Raji (cell line): ENCODE results near the gene ZNF446.

Experiments used
- POLR2A ChIP-seq: IDR thresholded peaks from 2 replicates; pipeline ENCODE4 v1.6.1; 2011; ENCODE audit warnings: low read depth, low read length, control low read depth; ENCODE audit not compliant: insufficient read depth

The ZNF446 gene

DNA sequence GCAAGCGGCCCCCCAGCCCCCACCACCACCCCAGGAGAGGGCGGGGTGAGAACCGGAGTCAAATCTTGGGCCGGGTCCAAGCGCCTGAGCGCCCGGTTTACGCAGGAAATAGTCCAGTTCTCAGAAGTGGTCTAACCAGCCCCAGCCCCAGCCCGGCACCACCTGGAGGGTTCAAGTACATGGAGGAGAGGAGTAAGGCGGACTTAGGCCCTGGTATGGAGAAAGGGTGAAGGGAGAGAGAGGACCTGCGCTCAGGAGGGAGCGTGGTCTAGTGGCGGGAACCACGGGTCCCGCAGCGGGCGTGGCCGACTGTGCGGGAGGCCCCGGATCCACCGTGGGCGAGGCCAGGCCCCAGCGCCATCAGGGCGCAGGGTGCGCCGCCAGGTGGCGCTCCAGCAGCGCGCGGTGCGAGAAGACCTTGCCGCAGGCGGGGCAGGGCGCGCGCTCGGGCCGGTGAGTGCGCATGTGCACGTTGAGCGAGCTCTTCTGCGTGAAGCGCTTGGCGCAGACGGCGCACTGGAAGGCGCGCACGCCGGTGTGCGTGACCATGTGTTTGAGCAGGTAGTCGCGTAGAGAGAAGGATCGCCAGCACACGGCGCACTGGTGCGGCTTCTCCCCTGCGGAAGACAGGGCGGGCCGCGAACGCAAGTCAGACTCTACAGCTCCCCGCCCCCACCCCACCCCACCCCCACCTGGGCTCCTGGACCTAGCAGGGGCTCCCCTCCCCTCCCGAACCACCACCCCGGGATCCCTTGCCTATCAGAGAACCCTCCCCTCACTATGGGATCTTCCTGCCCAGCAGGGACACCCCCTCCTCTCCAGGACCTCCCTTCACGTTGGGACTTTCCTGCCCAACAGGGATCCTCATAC lies 37.8 kb downstream of the ZNF446 start:
- TF ChIP-seq POLR2A, result peak; percentile 99

DNA sequence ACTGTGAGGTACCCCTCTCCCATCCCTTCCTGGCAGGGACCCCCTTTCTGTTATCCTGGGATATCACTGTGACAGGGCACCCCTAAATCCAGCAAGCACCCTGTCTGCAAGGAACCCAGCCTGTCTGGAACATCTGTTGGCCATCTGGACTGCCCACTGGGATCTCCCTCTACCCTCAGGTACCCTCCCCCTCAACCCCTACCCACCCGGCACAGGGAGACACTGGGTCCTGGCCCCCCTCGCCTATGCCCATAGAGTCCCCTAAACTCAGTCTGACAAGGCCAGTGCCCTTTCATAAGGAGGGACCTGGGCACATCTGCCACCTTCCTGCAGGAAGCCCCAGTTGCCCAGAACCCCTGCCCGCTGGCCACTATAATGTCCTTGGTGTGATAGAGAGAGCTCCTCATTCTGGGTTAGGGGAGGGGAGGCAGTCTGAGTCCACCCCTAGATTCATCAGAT lies 38.4 kb downstream of the ZNF446 start:
- no peak for TF ChIP-seq POLR2A

- no peak for TF ChIP-seq POLR2A
Observed at GRCh38 chr19:58515259-58515658, 39.1 kb downstream of the ZNF446 start.

DNA sequence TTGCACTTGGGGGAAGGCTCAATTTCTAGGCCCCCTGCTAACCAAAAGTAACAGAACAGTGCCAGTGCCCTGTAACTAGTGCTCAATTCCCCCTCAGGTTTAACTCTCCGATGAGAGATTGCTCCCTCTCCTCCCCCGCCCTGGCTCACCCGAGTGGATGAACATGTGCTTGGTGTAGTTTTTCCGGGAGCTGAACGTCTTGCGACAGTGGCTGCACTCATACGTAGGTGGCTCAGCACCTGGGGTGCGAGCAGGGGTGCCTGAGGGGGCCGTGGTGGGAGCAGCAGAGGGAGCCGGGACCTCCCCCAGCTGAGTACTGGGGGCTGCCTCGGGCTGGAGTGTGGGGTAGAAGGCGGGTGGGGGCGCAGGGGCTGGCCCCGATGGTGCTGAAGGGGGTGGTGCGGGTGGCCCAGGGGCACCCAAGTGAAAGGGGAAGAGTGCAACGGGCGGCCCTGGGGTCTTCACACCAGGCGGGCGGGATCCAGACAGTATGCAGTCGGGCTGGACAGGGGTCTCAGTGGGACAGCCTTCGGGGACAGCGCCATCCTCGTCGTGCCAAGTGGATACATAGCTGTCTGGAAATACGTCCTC lies 40.2 kb downstream of the ZNF446 start:
- TF ChIP-seq POLR2A, result no peak

DNA sequence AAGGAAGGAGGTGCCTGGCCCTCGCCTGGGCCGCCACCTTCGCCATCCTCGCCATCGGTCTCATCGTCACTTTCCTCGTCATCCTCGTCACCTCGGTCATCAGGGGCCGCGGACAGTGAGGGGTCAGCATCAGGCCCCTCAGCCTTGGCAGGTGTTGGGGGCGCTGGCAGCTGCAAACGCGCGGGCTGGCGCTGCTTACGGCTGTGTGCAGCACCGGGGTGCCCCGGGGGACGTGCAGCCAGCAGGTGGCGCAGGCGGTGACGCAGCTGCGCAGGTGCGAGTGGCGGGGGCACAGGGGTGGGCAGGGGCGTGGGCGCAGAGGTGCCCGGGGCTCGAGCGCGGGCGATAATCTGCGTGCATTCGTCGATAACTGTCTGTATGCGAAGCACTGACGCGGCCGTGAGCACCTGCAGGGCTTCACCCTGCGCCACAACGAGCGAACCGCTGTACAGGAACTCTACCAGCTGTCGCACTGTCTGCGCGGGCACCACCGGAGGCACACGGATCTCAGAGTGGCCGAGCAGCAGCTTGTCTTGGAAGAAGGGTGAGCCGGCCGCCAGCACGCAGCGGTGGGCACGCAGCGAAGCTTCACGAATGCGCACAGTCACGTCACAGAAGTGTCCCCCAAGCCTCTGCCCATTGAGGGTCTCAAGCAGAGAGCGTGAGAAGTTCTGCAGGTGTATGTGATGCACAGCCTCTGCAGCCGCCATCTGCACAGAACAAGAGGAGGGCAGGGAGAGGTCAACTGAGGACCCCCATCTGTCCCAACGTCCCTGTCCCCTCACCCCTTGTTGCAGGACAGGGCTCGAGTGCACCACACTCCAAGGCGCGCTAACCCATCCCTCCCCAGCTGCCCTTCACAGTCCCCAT lies 41.0 kb downstream of the ZNF446 start:
- TF ChIP-seq POLR2A, result peak; percentile 28; the same call in 1 of the 2 replicates

DNA sequence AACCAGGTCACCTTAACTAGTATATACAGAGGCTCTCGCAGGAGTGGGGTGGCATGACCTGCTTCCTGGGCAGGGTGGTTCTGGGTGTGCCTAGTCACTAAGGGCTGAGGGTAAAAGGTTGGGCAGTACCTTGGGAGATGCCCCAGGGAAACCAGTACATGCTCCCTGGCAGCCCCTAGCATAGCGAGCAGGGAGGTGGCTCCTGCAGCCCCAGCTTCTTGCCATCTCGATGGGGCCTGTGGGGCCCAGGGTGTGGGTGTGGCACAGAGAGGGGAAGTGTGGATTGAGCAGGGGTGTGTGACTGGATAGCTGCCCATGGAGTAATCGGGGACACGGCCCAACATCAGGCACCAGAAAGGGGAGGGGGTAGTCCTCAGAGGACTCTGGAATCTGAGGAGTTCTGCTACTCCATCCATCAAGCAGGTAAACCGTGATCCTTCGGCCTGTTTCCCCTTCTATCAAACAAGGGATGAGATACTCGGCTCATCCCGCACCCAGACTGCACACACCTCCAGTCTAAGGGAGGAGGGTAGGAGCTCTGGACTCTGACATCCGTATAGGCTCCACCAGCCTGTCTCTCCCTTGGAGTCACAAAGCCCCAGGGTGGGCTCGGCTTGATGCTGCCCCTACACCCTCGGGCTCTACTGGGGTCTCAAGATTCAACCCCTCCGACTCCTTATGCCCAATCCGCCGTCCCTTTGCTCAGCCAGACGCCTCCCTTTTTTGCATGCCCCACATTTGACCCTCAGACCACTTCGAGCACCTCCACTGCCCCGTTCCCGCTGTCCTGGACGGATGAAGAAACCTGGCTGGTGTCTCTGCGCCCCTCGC lies 42.3 kb downstream of the ZNF446 start:
- TF ChIP-seq POLR2A, result peak; percentile 49; the same call in 1 of the 2 replicates

DNA sequence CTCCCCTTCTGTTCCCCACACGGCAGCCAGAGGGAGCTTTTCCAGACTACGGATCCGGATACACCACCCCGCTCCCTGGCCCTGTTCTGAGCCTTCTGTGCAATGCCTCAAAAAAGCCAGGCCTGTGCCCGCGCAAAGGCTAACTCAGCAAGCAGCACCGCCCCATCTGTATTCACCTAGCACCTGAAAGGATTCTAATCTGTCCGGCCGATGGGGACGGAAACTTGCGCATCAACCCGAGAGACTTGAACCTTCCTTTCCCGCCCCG lies 42.9 kb downstream of the ZNF446 start:
- TF ChIP-seq POLR2A, result no peak

DNA sequence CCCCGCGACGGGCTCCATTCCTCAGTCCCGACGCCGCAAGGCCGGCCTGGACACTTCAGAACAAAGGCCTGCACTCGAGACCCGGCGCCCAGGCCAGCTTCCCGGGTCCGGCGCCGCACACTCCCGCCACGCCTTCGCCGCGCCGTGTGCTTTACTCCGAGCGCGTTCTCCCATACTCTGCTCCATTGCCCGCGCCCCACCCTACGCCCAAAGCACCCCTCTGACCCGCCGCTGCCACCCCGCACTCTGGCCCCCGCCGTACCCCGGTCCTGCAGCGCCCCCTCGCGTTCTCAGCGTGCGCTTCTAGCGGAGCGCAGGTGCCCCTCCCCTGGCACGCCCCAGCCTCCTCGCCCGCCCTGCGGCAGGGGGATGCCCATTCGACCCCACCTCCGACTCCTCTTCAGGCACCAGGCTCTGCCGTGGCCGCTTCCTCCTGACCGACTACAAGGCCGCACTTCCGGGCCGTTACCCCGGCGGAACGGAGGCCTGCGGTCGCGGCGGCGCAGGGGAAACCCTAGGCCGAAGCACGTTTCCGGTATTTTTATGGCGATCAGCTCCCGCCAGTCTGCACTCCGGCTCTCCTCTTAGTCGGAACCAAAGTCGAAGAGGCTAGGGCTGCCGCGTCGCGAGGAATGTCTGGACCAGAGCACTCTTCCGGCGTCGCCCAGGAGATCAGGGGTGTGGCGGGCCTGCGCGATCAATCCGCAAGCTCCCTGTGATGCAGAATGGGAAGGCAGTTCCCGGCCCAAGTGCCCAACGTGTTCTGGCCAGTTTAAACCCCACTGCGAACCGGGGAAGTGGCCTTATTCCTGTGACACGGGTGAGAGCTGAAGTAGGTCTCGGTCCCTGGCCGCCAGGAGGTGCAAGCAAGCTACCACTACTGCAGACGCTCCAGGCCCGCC lies 43.5 kb downstream of the ZNF446 start, which contains the start of gene ZBTB45:
TSS of gene ZBTB45 (minus strand) at position 456 of the 902 bp plus-strand sequence. CDS start 2,137 bp downstream, outside the sequence.
- peak; percentile 91 for TF ChIP-seq POLR2A

DNA sequence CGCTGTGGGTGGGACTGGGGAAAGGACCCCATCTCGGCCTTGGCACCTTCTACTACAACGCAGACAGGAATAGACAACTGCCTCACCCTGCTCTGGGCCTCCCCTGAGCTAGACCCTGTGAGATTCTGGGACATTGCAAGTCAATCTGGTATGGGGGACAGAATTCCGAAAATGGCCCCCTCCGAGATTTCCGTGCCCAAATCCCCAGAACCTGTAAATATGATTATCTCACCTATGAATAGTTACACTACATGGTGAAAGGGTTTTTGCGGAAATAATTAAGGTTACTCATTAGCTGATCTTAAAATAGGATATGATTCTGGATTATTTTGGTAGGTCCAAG lies 44.1 kb downstream of the ZNF446 start:
- TF ChIP-seq POLR2A, result no peak

DNA sequence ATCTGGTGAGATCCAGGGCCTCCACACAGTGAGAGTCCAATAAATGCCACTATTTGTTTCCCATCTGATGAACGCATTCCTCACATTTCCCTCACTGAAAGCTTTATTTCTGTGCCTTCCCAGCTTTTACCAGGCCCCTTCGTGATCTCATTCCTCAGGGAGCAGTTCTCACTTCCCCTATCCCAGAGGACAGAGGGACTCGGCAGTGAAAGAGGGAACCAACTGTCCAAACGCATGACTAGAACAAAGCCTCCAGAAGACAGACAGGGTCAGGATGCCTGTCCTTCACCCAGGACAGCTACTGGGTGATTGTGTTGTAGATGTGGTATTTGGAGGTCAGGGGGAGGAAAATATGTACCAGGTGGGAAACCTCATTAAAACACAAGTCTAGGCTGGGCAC lies 45.5 kb downstream of the ZNF446 start:
- no peak for TF ChIP-seq POLR2A

- TF ChIP-seq POLR2A, result no peak
Observed at GRCh38 chr19:58522709-58523108, 46.6 kb downstream of the ZNF446 start.

DNA sequence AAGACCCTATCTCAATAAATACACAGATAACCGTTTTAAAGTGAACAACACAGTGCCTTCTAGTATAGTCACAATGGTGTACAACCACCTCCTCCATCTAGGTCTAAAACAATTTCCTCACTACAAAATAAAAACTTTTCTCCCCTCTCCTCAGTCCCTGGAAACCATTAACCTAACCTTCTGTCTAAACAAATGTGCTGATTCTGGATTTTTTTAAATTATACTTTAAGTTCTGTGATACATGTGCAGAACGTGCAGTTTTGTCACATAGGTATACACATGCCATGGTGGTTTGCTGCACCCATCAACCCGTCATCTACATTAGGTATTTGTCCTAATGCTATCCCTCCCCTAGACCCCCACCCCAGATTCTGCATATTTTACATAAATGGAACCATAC lies 53.3 kb downstream of the ZNF446 start:
- no peak for TF ChIP-seq POLR2A
